GM18858 (cell line): ENCODE results near the gene AKAP6.

Experiments
- ATAC-seq: cut with Tn5 transposase; IDR thresholded peaks from one replicate; pipeline ENCODE4 v1.9.1; 2021; ENCODE audit not compliant: unreplicated experiment

Gene AKAP6

DNA sequence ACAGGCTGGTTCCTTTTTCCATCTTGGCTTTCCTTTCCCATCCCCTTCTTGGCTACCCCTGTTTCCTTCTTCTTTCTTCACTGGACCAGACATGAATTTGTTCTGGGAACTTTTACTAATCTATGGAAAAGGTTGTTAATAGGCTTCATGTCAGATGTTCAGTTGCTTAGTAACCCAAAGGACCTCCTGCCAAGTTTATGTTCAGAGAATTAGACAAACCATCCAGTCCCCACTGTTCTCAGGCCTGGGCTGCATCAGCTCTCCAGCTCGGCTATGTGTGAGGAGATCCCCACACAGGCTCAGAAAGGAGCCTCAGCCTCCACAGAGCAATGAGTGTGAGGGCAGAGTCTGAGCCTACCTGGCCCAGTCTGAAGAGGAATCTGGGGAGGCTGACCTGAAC lies 78.0 kb downstream of the AKAP6 start:
- no peak for ATAC-seq

DNA sequence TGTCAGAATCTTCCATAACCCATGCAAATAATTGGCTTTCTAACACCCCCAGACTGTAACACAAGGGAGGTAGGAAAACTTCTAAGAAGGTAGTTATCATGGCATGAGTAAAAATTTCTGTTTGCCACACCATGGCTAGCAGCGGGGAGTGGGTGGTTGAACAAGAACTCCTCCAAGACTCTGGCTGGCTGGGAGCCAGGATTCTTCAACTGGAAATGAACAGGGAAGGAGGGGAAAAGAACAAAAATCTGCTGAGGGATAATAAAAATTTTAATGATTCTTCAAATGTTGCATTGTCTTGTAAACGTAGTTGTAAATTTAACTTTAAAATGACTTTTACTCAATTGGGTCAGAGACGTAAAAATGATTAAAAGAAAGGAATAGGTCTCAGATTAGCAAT lies 78.9 kb downstream of the AKAP6 start:
- no peak for ATAC-seq

DNA sequence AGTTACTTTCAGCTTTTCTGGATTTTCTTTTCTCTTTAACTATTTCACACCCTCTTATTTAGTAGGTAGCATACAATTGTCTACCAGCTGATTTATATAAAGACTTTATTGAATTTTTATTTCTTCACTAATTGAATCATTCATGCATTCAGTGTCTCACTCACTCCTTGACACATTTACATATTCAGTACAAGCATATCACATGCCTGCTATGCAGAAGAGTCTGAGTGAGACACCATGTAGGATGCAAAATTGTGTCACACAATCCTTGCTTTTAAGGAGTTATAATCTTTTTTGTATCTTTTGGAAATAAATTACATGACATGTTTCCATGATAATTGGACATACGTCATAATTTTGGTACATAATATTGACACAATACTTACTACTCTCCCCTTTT lies 83.0 kb downstream of the AKAP6 start:
- ATAC-seq, result no peak

DNA sequence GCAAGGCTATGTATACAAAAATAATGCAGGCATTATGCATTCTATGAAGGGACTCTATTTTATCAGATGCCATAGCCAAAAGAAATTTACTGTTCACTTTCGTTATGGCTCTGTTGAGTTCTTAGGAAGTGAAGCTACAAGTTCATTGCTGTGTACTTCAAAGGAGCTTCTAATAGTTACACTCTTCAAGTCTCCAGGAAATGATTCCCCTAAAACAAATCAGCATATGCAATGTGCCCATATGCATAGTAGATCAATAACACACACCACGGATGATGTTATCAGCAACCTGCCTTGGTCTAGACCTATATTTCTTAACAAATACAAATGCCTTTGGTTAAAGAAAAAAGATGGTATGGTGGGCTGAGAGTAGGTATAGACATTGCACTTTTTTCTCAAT lies 83.4 kb downstream of the AKAP6 start:
- no peak for ATAC-seq

DNA sequence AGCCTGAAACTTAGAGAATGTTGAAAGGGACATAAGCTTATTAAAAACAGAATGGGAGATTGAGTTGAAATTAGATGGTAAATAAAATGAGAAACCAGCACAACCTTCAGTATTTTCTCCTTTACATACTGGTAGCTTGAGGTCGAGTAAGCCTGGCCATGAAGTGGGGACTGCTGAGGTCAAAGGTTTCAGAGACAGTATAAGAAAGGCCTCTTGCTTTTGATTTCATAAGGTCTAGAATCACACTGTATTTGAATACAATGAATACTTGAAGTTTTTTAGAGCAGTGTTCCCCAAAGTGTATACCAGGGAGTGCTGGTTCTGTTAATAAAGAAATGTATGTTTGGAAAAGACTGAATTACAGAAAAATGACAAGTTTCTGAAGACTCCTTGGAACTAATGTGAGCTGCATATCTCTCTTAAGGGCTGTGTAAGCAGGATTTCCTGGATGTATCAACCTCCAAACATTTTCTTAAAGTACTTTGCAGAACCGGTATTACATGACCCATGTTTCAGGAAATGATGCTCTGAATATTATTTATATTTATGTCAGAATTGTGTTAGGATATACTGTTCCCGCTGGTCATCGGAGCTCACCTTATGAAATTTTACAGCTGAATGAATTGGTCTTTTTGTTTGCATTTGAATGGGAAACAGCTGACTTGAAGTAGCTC lies 85.0 kb downstream of the AKAP6 start:
- ATAC-seq, result no peak

DNA sequence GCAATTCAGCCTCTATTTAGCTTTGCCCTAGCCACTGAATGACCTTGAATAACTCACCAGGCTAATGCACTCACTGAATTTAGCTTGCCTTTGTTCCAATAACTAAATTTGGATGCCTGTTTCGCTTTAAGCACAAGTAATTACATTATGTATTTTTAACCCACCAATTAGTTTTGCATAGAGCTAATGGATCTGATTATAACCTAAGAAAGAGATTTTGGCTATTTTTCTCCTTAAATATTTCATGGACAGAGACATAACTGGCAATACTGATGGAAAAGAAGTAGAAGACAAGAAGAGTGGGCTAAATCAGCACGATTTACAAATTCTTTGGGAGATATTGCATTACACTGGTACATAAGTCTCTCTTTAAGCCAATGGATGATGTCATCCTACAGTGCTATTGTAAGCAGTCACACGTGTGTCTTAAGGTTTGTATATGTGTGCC lies 85.7 kb downstream of the AKAP6 start:
- no peak for ATAC-seq

DNA sequence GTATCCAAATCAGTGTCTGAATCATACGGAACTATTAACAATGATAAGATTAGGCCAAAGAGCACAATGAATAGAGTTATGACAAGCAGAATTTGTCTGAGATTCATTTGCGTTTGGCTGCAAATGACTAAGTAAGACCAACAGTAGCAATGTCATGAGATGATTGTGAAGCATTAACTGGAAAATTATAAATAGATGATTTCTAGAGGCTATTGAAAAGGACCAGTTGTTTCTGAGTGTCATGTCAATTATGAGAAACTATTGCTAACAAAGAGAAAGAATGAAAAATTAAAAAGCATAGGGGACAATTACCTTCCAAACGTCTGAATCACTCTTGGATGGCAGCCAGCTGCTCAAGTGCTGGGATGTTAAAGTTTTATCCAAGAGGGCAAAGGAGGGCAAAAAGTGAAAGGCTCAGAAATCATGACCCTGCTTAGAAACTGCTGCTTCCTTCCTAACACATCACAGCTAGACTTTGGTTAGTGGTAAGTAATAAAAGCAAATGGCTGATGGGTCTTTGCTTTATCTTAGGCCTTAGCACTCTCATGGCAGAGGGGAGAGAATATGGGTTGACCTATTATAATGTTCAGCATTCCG lies 89.0 kb downstream of the AKAP6 start:
- no peak for ATAC-seq

DNA sequence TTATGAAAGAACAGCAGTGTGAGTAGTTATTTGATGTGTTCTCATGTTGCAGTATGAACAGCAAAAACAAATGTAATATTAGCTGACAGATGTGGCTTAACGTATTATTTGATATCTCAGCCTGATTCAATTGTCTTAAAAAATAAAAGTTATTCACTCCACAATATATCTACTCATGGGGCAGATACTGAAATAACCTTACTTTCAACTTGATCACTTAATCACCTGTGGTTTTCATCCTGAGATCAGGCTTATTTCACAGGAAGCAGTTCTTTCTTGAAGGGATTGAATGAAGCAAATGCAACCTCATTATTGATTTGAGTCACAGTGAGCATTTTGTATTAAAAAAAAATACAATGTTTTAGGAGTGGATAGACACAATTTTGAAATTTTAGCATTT lies 90.3 kb downstream of the AKAP6 start:
- no peak for ATAC-seq

DNA sequence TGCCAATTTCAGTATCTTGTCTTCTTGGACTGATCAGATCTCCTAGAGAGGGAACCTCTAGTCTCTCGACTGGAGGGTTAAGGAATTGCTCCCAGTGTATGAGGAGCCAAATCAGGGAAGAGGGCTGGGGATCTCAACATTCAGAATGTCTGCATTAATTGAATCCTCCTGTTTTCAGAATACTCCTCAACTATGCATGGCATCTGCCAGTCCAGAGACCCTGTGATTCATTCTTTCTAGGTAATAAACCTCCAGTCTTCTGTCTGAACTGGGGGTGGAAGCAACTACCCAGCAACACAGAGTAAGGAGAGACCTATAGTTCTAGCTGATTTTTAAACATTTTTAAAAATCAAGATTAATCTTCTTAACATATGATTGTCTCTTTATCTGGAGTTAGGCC lies 92.7 kb downstream of the AKAP6 start:
- no peak for ATAC-seq

DNA sequence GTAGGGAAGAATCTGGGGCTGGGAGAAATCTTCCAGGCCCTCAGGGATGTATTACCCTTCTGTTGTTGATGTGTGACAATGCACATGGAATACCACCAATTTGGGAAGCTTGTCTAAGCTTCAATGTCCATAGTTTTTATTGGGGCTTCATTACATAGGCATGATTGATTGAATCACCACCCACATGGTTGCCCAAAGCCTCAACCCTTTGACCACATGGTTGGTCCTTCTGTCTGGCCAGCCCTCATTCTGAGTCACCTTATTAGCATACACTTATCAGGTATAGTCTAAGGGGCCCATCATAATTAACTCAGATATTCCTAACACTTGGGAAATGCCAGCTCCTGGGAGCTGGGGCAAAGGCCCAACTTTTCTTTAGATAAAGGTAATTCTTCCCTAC lies 93.3 kb downstream of the AKAP6 start:
- ATAC-seq, result no peak

DNA sequence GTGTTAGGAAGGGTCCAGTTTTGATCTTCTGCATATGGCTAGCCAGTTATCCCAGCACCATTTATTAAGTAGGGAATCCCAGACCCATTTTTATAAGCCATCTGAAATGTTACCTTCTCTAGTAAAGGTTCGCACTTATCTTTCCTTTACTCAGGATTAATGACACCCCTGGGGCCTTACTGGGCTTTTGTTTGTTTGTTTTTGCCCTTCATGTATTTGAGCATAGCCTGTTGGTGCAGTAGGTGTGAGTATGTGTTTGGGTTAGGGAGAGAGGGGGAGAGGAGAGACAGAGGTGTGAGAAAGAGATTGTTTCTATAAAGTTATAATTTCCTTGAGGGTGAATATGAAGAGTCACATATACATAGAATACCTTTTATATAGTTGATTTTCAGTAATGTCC lies 96.9 kb downstream of the AKAP6 start:
- ATAC-seq, result no peak

DNA sequence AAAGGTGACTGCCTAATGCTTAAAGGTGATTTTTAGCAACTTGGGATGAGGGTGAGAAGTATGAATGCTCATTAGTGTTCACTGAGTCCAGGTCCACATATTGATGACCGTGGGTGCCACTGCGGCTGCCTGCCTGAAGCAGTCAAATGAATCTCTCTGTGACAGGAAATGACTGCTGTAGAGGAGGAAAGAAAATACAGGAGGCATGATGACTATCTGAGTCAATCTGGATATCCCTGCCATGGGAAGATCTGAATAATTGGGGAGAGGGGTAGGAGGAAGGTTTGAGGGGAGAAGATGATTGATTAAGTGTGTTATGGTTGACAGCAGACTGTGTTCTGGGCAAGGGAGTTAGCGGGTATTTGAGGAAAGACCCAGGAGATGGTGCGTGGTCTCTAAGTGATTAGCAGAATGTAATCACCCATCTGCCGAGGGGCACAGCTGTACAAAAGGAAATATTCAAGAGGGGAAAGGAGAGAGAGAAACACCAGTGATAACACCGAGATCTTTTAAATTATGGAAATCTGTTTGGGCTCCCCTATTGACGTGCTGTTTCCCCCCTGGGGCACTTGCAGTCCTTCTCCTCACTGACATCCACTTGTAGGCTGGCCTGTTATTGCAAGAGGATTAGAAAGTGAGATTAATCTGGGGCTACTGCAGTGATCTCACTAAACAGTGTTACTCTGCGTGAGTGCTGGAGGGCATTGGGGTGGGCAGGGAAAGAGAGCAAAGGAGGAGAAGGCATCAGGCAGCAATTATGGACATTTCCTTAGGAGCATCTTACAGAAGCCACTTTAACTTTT lies 97.7 kb downstream of the AKAP6 start:
- ATAC-seq, result no peak

DNA sequence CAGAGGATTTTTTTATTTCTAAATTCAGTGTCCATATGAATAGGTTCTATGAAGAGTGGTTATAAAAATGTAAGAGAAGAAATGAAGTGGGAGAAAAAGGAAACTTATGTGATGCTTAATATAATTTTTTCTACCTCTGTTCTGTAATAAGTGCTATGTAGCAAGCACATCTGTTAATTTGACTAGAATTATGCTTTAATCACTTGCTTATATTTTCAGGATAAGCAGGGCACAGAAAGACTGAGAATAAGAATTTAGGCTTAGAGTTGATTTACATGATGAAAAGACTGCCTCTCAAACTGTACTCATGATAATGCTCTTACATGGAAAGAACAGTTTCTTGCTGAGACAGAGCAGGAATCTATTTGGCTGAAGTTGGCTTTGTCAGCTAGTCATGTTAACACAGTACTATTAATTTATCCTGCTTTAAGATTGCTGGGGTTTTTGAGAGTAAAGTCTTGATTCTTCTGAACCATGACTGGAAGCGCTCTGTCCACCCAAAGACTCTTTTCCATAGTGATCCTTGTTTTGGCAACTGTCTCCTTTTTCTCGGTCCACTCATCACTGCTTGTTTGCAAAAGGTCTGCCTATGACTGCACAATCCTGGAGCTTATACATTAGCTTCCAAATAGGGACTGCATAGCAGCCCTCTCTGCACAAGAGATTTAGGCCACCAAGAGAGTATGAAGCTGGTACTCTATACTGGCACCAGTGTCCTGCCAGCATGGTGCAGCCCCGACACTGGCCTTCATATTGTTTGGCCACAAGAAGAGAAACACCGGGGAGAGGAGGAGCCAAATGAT lies 98.8 kb downstream of the AKAP6 start:
- no peak for ATAC-seq

DNA sequence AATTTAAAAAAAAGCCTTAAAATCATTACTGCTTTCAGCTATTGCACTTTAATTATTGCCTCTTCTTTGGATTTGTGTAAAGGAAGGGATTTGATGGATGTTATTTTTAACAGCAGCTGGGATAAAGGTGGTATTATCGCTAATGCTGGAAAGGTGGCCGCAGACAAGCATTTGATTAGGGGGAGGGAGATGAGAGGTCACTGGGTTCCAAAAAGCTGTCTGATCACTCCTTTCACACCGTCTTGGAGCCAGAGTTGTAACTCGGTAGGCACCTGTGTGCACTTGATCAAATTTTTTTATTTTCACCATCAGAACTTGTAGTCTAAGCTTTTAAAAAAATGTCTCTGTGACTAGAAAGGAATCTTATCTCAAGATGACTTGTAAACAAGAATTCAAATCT lies 99.8 kb downstream of the AKAP6 start:
- no peak for ATAC-seq

DNA sequence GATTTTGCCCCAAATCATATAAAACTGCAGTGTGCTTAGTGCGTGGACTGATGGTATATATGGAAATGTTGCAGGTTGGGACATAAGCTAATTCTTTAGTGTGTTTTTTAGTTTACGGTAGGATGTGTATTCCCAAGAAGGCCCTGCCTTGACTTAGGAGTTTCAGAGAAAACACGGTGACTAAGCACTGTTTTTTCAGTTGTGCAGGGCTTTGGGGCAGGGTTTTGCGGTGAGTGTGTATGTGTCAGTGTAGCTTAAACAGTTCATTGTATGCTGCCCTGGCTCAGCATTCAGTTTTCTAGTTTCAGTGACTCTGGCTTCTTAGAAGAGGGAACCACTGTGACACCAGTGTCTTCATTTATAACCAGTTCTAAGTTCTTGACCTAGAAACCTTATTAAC lies 101.2 kb downstream of the AKAP6 start:
- no peak for ATAC-seq

DNA sequence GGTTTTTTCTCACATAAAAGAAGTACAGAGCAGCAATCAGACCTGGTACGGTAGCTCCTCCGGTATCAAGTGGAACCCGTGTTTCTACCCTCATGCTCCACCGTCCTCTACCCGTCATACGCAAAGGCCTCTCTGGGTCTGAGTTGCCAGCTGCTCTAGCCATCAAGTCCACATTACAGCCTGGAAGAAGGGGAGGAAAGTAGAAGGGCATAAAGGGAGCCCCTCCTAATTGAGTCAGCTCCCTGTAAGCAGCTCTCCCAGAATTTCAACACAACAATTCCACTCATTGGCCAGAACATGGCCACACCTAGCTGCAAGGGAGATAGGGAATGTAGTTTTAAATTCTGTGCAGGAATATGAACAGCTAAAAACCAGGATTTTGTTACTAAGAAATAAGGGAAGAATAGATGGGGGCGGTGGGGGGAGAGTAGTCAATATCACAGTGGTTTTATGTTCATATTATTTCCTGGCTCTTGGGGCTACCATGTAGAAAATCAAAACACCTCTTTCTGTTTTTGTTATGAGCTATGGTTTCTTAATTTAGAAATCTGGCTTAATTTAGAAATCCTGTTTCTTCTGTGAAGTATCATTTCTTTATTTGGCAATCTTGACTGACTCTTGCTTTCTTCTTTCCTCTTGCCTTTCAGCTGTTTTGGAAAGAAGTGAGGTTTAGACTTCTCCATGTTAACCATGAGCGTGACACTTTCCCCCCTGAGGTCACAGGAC lies 103.9 kb downstream of the AKAP6 start:
- no peak for ATAC-seq

DNA sequence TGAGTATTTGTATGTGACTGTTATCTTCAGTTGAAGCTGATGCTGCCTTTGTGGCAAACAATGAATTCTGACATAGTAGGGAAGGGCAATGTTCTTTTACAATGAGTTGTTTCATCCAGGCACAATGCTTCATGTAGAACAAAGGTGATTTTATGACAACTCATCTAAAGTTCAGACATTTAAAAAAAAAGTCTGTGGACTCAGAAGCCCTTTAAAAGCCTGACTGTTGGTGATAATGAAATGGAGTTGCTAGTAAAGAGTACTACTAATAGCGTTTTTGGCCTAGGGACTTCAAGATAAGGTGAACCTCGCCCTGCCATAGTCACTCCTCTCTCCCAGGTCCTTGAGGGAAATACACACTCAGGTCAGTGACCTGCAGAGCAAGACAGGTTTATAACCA lies 105.1 kb downstream of the AKAP6 start:
- no peak for ATAC-seq

DNA sequence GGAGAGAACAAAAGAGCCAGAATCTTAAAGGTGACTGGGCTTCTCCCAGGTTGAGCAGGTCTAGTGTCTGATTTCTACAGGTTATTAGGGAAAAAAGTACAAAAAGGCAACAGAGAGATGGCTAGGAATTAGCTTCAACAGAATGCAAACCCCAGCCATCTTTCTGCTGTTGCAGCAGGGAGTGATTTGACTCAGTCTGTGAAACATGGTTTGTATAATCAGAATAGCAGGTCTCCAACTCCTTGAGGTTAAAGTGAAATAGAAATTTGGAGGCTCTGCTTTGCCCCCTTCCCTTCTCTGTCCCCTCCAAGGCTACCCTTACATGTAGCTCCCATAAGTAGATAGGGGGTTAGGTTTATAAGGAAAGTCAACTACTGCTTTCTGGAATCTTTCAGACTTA lies 105.8 kb downstream of the AKAP6 start:
- ATAC-seq, result no peak

DNA sequence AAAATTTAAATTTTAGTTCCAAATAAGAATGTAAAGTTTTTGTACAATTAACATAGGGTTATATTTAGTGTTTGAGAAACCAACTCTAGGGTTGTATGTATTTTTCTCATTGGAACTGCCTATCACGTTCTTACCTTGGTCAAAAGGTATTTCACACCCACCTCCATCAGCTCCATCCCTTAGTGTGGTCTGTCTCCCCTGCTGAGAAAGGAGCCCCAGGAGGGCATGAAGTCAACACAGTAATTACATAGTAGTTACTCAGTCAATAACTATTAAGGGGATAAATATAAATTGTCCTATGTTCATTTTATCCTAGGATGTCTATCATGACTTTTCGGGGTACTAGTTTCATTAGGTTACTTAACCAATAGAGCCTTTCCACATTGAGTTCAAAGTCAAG lies 106.3 kb downstream of the AKAP6 start:
- no peak for ATAC-seq

DNA sequence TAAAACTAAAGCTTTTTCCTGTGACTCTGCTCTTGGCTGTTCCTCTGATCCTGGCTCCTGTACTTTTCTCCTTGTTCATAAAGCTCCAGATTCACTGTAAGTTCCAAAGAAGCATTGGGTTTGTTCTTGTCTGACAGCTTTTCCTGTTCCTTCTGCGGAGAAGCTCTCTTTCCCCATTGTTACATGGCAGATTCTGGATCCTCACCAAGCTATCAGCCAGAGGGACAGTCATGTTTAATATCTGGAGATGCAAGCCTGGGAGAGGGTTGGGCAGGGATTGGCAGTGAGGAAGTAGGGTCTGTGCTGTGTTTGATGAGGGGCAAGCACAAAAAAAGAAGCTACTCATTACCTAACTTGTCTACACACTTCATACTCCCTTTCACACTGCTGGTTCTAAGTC lies 107.9 kb downstream of the AKAP6 start:
- no peak for ATAC-seq

DNA sequence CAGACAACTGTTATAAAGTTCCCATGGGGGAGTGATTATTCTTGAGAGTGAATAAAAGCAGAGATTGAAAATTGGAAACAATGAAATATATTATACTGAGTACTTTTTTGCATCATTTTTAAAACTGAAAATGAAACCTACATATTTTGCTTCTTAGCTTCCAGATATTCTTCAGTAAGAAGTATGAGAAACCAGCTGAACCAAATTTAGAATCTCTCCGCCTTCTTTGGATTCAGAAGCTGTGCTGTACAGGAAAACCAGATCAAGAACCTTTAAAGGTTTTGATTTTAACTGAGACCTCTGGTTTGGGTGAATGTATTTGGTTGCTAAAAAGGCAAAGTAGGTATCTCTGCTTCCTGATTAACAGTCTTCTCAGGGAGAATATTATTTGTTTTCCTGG lies 109.4 kb downstream of the AKAP6 start:
- ATAC-seq, result no peak
